Esophagus muscularis mucosa (tissue), 3 donors: ENCODE measurements around the gene MRM1.

Source experiments
- EP300 ChIP-seq: sonication (generic); formaldehyde crosslinking; IDR thresholded peaks from one replicate; pipeline ENCODE4 v1.6.1; 2017; ENCODE audit warnings: antibody characterized with exemption
- TF ChIP-seq, protein P1 (sequence below), 3 experiments: fragments of 200-600 bp in 2 of 3; fragments of 450-650 bp in 1 of 3; sonication (generic) in 2 of 3; IDR thresholded peaks; one replicate each; pipeline ENCODE4 v1.5.1; 2017 to 2019; ENCODE audit warnings: antibody characterized with exemption in 3 of 3, mild to moderate bottlenecking in 2 of 3, moderate library complexity in 1 of 3

DNA sequence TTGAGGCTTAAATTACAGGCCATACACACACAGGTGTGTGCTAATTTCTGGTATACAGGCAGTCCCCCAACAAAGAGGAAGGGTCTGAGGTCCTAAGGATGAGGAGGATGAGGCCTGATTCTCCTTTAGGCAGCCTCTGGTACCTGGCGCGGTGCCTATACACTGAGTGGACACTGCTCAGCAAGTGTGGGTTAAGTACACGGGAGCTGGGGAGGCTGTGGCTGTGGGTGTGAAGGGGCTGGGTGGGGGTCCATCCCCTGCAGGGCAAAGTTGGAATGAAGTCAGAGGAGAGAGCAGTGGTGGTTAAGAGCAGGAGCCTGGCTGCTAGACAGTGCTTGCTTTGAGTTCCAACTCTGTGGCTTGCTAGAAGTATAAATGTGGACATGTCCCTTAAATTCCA is 10.9 kb downstream of the MRM1 start:
- TF ChIP-seq, protein P1, sequence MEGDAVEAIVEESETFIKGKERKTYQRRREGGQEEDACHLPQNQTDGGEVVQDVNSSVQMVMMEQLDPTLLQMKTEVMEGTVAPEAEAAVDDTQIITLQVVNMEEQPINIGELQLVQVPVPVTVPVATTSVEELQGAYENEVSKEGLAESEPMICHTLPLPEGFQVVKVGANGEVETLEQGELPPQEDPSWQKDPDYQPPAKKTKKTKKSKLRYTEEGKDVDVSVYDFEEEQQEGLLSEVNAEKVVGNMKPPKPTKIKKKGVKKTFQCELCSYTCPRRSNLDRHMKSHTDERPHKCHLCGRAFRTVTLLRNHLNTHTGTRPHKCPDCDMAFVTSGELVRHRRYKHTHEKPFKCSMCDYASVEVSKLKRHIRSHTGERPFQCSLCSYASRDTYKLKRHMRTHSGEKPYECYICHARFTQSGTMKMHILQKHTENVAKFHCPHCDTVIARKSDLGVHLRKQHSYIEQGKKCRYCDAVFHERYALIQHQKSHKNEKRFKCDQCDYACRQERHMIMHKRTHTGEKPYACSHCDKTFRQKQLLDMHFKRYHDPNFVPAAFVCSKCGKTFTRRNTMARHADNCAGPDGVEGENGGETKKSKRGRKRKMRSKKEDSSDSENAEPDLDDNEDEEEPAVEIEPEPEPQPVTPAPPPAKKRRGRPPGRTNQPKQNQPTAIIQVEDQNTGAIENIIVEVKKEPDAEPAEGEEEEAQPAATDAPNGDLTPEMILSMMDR (IDR thresholded peaks at IDR 0.05), result no peak
- TF ChIP-seq EP300, result no peak
